DLD1 (cell line): ENCODE measurements around the gene HMCN2.

Source experiments
- in situ Hi-C: cut with HindIII; loops from 2 replicates; pipeline ENCODE4 v1.10.0; 2017; ENCODE audit warnings: low sequenced_read_pairs

The HMCN2 gene

GRCh38 chr9:130265431-130266235, at the start of gene HMCN2:
HMCN2 (plus strand) TSS chr9:130265760; CDS start chr9:130265879, 119 bp downstream.
- in situ Hi-C loops: no loop called here

GRCh38 chr9:130217838-130218237, 47.7 kb upstream of the HMCN2 start:
- in situ Hi-C loops: no loop called here

GRCh38 chr9:130219661-130220096, 45.9 kb upstream of the HMCN2 start:
- in situ Hi-C loops: no loop called here

GRCh38 chr9:130220352-130220751, 45.2 kb upstream of the HMCN2 start:
- in situ Hi-C loops: no loop called here

GRCh38 chr9:130222833-130223232, 42.7 kb upstream of the HMCN2 start:
- in situ Hi-C loops: no loop called here

- in situ Hi-C loops: no loop called here
Observed at GRCh38 chr9:130225071-130225470, 40.5 kb upstream of the HMCN2 start.

- in situ Hi-C loops: no loop called here
Observed at GRCh38 chr9:130225586-130225985, 40.0 kb upstream of the HMCN2 start.

GRCh38 chr9:130226112-130226511, 39.4 kb upstream of the HMCN2 start:
- in situ Hi-C loops: no loop called here

- in situ Hi-C loops: no loop called here
Observed at GRCh38 chr9:130227833-130228232, 37.7 kb upstream of the HMCN2 start.

GRCh38 chr9:130229759-130230158, 35.8 kb upstream of the HMCN2 start:
- in situ Hi-C loops: no loop called here

- in situ Hi-C loops: no loop called here
Observed at GRCh38 chr9:130230631-130231030, 34.9 kb upstream of the HMCN2 start.

GRCh38 chr9:130232899-130233586, 32.5 kb upstream of the HMCN2 start:
- in situ Hi-C loops: no loop called here

GRCh38 chr9:130233587-130233945, 32.0 kb upstream of the HMCN2 start:
- in situ Hi-C loops: no loop called here

- in situ Hi-C loops: no loop called here
Observed at GRCh38 chr9:130234340-130235260, 31.0 kb upstream of the HMCN2 start.

GRCh38 chr9:130235558-130236435, 29.8 kb upstream of the HMCN2 start:
- in situ Hi-C loops: no loop called here

- in situ Hi-C loops: no loop called here
Observed at GRCh38 chr9:130236436-130236985, 29.0 kb upstream of the HMCN2 start.

- in situ Hi-C loops: no loop called here
Observed at GRCh38 chr9:130237076-130237475, 28.5 kb upstream of the HMCN2 start.

- in situ Hi-C loops: no loop called here
Observed at GRCh38 chr9:130237763-130238524, 27.6 kb upstream of the HMCN2 start.

- in situ Hi-C loops: no loop called here
Observed at GRCh38 chr9:130239363-130239695, 26.2 kb upstream of the HMCN2 start.
